SIG-M5 (cell line): Measurements from ENCODE around the gene HYKK.
"Not testable (repeated sequence)": the region's sequence is repeated elsewhere in the genome, so short reads cannot be mapped to it uniquely, and the experiment has no call there.

Source experiments
- DNase-seq: peaks from one replicate; lab custom pipeline; 2025; lab: John Stamatoyannopoulos, UW

Gene HYKK

GRCh38 chr15:78506971-78507830 lies at the start of gene HYKK:
TSS of gene HYKK (plus strand) at chr15:78507577. CDS start at chr15:78513089, 5,512 bp downstream.
- peak; percentile 21 for DNase-seq

GRCh38 chr15:78460737-78461136 lies 46.6 kb upstream of the HYKK start:
- DNase-seq: no peak

- no peak for DNase-seq
Measured at GRCh38 chr15:78461171-78461888, 46.0 kb upstream of the HYKK start.

GRCh38 chr15:78469031-78469430 lies 38.3 kb upstream of the HYKK start:
- DNase-seq: no peak

- no peak for DNase-seq
Measured at GRCh38 chr15:78477295-78477694, 30.1 kb upstream of the HYKK start.

- no peak for DNase-seq
Measured at GRCh38 chr15:78479650-78480049, 27.7 kb upstream of the HYKK start.

GRCh38 chr15:78481917-78482316 lies 25.5 kb upstream of the HYKK start:
- no peak for DNase-seq

- no peak for DNase-seq
Measured at GRCh38 chr15:78492872-78493271, 14.5 kb upstream of the HYKK start.

GRCh38 chr15:78501857-78502256 lies 5.5 kb upstream of the HYKK start:
- no peak for DNase-seq

GRCh38 chr15:78502641-78503040 lies 4.7 kb upstream of the HYKK start:
- DNase-seq: no peak

- no peak for DNase-seq
Measured at GRCh38 chr15:78507831-78508160, 419 bp downstream of the HYKK start.

- no peak for DNase-seq
Measured at GRCh38 chr15:78508272-78508671, 895 bp downstream of the HYKK start.

- no peak for DNase-seq
Measured at GRCh38 chr15:78509726-78510312, 2.4 kb downstream of the HYKK start.

GRCh38 chr15:78520035-78520434 lies 12.7 kb downstream of the HYKK start:
- DNase-seq: not testable (repeated sequence)

- no peak for DNase-seq
Measured at GRCh38 chr15:78524230-78524629, 16.9 kb downstream of the HYKK start.

- DNase-seq: no peak
Measured at GRCh38 chr15:78527325-78527724, 19.9 kb downstream of the HYKK start.

- DNase-seq: no peak
Measured at GRCh38 chr15:78533331-78533730, 26.0 kb downstream of the HYKK start.

GRCh38 chr15:78536134-78536533 lies 28.8 kb downstream of the HYKK start:
- DNase-seq: no peak

- no peak for DNase-seq
Measured at GRCh38 chr15:78537266-78537905, 30.0 kb downstream of the HYKK start.

GRCh38 chr15:78538358-78538757 lies 31.0 kb downstream of the HYKK start:
- DNase-seq: no peak

- DNase-seq: not testable (repeated sequence)
Measured at GRCh38 chr15:78539464-78540140, 32.2 kb downstream of the HYKK start.
